ENCODE results near the gene MAK.
"Not testable (repeated sequence)": the region's sequence is repeated elsewhere in the genome, so short reads cannot be mapped to it uniquely, and the experiment has no call there.

The MAK gene

GRCh38 chr6:10771371-10771894 is 66.9 kb downstream of the MAK start:
- DNase-seq: no peak

DNA sequence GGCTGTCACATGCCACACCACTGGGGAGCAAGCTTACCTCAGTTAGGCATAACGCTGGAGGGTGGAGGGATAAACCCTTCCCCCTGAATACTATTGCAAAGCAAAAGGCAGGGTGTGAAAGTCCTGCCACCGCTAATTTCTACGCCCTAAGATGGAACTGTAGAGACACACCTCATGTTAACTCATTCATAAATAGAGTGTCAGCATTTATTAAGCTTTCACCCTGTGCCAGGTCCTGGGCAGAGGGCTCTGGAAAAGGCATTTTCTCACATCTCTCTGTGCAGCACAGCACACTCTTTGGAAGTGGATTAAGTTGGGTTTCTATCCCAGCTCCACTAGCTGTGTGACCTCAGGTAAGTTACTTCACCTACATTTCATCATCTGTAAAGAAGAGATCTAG is 68.9 kb downstream of the MAK start:
- DNase-seq: no peak

DNA sequence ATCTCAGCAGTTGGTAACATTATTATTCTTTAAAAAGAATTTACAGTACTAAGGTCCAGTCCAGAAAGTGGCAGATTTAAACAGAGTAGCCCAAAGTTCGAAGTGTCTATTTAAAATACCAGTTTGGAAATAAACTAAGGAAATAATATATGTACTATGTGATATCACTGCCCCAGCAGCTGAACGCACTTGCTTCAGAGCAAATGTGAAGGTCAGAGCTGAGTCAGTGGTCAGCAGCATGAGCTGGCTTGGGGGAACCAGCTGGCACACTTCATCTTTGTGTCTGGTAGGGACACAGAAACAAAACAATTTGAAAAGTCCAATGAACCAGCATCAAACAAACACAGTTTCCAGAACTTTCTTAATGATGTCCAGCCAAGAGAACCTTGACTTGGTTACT is 75.3 kb downstream of the MAK start:
- no peak for DNase-seq

- no peak for DNase-seq
These were observed 78.4 kb downstream of the MAK start for GRCh38 chr6:10759884-10760329.

DNA sequence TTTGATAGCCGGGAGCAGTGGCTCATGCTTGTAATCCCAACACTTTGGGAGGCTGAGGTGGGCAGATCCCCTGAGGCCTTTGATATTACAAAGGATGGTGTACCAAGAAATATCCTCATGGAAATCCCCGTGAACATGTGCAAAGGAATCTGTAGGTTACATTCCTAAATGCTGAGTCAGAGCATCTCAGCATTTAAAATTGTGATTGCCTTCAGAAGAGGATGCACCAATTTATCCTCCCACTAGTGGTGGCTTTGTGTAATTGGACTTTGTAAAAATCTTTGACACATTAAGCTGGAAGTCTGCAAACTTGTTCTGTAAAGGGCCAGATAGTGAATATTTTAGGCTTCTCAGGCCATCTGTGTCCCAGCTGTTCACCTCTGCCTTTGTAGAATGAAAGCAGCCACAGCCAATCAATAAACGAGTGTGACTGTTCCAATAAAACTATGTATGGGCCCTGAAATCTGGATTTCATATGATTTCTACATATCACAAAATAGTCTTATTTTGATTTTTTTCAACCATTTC is 79.0 kb downstream of the MAK start:
- DNase-seq: no peak

DNA sequence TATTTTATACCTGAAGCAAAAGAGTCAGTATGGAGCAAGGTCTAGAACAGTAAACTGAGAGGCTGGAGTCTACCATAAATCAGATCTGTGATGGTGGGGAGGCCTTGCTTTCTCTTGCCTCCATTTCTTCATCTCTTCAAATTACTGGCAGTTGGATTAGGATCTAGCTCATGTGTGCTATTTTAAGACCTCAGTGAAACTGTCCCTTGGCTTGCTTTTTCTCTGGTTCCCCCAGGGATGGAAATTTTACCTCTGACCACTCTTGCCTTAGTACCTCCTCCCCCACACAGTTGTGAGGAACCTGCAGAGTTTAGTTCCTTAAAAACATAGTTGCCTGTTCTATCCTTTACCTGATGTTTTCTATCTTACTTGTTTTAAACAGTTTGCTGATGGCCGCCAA is 82.3 kb downstream of the MAK start:
- no peak for DNase-seq

DNA sequence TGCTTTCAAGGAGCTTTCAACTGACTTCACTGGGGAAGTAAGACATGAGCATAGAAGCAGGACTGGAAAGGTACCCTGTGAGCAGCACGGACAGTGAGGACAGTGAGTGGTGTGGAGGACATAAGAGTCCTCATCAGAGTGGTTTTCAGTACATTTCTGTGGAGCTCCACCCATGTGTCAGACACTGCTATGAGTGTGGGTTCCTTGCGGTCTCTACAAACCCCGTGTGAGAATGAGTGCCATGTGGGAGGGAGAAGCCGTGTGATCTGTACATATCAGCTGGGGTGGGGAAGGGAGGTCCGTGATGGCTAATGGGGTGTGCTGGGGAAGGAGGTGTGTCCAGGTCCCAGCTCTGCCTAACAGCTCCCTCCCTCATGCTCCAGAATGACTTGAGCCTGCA is 86.6 kb downstream of the MAK start:
- not testable (repeated sequence) for DNase-seq

- DNase-seq: not testable (repeated sequence)
These were observed 87.8 kb downstream of the MAK start for GRCh38 chr6:10750568-10750967.

- no peak for DNase-seq
These were observed 88.6 kb downstream of the MAK start for GRCh38 chr6:10749734-10750133.

GRCh38 chr6:10747251-10747972 is 90.9 kb downstream of the MAK start, which contains the start of gene TMEM14B:
Gene TMEM14B, plus strand, starts transcription at chr6:10747805. Its CDS starts 1,441 bp downstream, at chr6:10749246.
- DNase-seq: peak; percentile 98

DNA sequence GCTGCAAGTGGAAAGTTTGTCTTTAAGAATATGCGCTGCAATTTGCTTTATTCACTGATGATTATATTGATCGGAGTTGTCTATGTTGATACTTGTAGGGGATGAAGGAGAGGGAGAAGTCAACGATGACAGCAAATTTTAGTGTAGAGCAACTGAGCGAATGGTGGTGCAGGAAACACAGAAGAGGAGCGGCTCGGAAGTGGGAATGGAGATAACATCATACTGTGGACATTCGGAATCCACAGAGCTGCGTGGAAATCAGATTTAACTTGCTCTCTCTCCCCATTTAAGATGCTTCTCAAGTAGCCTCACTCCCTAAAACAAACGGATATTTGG is 91.5 kb downstream of the MAK start:
- no peak for DNase-seq

GRCh38 chr6:10745116-10745515 is 93.2 kb downstream of the MAK start:
- DNase-seq: no peak

- DNase-seq: no peak
These were observed 94.8 kb downstream of the MAK start for GRCh38 chr6:10743515-10743914.

- no peak for DNase-seq
These were observed 96.1 kb downstream of the MAK start for GRCh38 chr6:10742251-10742650.

DNA sequence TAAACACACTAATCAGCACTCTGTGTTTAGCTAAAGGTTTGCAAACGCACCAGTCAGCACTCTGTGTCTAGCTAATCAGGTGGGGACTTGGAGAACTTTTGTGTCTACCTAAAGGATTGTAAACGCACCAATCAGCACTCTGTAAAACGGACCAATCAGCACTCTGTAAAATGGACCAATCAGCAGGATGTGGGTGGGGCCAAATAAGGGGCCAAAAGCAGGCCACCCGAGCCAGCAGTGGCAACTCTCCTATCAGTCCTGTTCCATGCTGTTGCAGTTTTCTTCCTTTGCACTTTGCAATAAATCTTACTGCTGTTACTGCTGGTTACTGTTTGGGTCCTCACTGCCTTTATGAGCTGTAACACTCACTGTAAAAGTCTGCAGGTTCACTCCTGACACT is 96.7 kb downstream of the MAK start:
- DNase-seq: not testable (repeated sequence)

DNA sequence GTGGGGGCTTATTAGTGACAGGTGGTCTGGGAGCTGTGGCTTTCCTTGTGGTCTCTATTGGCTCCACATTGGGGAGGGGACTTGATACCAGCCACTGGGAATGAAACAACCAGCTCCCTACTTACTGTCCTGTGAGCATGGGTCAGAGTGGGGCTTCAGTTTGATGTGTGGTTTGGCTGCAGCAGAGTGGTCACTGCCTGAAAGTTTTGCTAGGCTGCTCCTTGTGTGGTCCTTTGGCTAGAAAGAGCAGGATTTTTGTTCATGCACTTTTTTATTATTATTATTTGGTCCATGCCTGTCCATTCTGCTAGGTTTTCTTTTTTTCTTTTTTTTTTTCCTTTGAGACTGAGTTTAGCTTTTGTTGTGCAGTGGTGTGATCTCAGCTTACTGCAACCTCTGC is 98.3 kb downstream of the MAK start:
- no peak for DNase-seq

GRCh38 chr6:10736731-10737130 is 101.6 kb downstream of the MAK start:
- no peak for DNase-seq

DNA sequence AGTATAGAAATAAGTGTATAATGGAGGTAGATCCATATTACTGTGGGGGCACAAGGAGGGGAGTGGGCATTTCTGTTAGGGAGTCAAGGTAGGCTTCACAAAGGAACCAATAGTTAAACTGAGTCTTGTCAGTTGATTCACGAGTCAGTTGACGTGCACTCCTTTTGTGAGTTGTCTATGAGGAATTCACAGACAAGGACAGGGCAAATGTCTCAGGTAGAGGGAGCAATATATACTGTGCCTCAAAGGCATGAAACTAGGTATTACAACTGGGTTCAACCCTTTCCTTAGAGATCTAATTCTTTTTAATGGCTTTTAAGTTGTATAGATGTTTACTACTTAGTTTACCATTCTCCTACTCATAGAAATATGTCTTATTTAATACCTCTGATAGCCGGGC is 104.5 kb downstream of the MAK start:
- no peak for DNase-seq

DNA sequence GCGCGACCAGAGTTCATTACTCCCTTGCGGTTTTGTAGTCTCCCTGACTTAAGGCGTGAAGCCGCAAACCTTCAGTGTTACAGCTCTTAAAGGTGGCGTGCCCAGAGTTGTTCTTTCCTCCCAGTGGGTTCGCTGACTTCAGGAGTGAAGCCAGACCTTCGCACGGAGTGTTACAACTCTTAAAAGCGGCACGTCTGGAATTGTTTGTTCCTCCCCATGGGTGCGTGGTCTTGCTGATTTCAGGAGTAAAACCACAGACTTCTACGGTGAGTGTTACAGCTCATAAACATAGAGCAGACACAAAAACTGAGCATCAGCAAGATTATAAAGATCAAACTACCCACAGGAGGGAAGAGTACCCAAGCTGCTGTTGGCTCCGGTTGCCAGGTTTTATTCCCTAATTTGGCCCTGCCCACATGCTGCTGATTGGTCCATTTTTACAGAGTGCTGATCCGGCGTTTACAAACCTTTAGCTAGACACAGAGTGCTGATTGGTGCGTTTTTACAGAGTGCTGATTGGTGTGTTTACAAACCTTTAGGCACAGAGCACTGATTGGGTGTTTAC is 105.1 kb downstream of the MAK start:
- peak in 1 of 2 experiments; percentile 12 for DNase-seq

- no peak for DNase-seq
These were observed 108.1 kb downstream of the MAK start for GRCh38 chr6:10730254-10730653.

GRCh38 chr6:10725716-10726115 is 112.6 kb downstream of the MAK start:
- DNase-seq: no peak

DNA sequence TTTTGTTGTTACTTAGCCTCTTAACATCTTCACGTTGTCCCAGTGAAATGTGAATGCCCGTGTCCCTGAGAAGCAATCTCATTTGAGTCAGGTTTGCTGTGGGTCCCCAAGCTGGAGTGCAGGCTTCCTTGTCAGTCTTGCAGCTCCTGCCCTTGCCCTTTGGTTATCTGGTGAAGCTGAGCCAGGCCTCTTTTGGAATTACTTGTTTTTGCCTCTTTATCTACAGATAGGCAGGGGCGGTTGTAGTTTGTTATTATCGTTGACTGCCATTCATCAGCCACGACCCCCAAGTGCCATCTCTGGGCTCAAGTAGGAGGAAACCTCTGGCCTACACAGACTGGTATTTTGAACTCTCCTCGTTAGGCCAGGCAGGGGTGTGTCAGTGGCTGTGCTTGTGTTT is 113.3 kb downstream of the MAK start:
- DNase-seq: no peak

DNA sequence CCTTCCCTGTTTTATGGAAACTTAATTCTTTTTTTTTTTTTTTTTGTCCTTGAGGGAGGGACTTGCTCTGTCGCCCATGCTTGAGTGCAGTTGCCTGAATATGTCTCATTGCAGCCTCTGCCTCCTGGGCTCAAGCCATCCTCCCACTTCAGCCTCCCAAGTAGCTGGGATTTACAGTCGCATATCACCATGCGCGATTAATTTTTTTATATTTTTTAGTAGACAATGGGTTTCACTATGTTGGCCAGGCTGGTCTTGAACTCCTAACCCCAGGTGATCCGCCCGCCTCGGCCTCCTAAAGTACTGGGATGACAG is 114.8 kb downstream of the MAK start:
- no peak for DNase-seq

DNA sequence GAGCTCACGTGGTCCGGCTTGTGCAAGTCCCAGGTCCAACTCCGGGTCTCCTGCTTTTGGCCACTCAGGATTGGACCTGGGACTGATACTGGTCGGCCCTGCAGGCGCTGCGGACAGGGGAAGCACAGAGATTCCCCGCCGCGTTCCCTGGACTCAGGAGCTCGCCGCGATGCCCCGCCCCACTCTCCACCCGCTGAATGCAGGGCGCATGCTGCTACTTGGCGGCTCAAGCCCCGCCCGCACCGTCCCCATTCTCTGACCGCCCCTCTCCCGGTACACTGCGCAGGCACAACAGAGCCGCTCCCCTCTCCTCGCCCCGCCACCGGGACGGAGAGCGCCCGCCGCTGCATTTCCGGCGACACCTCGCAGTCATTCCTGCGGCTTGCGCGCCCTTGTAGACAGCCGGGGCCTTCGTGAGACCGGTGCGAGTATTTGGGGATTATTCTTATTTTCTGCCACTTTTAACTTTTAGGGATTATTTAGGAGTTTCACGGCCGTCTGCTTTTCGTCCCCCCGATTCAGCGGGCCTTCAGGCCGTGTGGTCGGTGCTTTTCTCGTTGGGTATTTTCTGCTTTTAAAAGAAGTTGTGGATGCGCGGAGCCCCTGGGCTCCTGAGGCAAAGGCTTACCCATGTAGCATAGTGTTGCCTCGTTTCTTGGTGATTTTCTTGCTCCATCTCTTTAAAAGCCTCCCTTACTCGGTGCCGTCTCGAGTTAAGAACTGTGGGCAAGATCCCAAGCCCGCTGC is 115.3 kb downstream of the MAK start, which contains the start of gene TMEM14C:
Gene TMEM14C (plus strand): TSS at position 251 of the 747 bp plus-strand sequence. CDS start 1,544 bp downstream, outside the sequence.
- DNase-seq: peak; percentile 89 to 96
